GM23338 (cell line): Measurements from ENCODE around the gene ABI3.

Source experiments
- CREB1 ChIP-seq: fragments of 250-450 bp; sonication (Bioruptor Pico); IDR thresholded peaks from 2 replicates; pipeline ENCODE4 v1.5.0; 2020; ENCODE audit warnings: low read depth, mild to moderate bottlenecking, moderate library complexity
- EZH2 ChIP-seq: fragments of 200-600 bp; sonication (generic); IDR thresholded peaks from one replicate; pipeline ENCODE4 v1.8.0; 2017; ENCODE audit warnings: antibody characterized with exemption, mild to moderate bottlenecking, low read depth; ENCODE audit not compliant: unreplicated experiment
- EZH2phosphoT487 ChIP-seq: fragments of 200-600 bp; sonication (generic); IDR thresholded peaks from one replicate; pipeline ENCODE4 v1.8.1; 2018; ENCODE audit warnings: antibody characterized with exemption; ENCODE audit not compliant: unreplicated experiment
- JUNB ChIP-seq: IDR thresholded peaks from one replicate; pipeline ENCODE4 v1.6.1; 2016; ENCODE audit warnings: antibody characterized with exemption; ENCODE audit not compliant: unreplicated experiment
- POLR2AphosphoS5 ChIP-seq: IDR thresholded peaks from 2 replicates; pipeline ENCODE4 v1.6.1; 2016; ENCODE audit warnings: antibody characterized with exemption, low read depth
- TF ChIP-seq, protein P1 (sequence below), 2 experiments: fragments of 200-600 bp in 1 of 2; sonication (generic) in 1 of 2; conservative IDR thresholded peaks; 2 replicates each; pipeline versions ENCODE4 v1.5.1 to v1.6.1; 2016 to 2017; ENCODE audit warnings: antibody characterized with exemption in 2 of 2, low read depth in 2 of 2, mild to moderate bottlenecking in 2 of 2, moderate library complexity in 1 of 2
- TF ChIP-seq, protein P2 (sequence below): IDR thresholded peaks from one replicate; pipeline ENCODE4 v1.6.1; 2018; ENCODE audit warnings: antibody characterized with exemption; ENCODE audit not compliant: unreplicated experiment

DNA sequence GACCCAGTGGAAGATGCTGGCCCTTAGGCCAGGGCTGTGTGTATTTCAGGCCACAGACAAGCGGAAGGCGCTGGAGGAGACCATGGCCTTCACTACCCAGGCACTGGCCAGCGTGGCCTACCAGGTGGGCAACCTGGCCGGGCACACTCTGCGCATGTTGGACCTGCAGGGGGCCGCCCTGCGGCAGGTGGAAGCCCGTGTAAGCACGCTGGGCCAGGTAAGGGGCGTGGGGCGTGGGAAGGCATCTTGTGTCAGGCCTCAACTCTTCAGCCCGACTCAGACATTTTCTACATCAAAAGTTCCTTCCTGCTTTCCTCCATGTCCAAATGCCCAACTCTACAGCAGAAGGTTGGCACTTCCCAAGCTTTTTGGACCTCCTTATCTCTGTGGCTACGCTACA, 6.0 kb downstream of the ABI3 start:
- TF ChIP-seq EZH2 (no peak), POLR2AphosphoS5 (no peak), EZH2phosphoT487 (no peak), CREB1 (no peak), JUNB (no peak)
- TF ChIP-seq, protein P1, sequence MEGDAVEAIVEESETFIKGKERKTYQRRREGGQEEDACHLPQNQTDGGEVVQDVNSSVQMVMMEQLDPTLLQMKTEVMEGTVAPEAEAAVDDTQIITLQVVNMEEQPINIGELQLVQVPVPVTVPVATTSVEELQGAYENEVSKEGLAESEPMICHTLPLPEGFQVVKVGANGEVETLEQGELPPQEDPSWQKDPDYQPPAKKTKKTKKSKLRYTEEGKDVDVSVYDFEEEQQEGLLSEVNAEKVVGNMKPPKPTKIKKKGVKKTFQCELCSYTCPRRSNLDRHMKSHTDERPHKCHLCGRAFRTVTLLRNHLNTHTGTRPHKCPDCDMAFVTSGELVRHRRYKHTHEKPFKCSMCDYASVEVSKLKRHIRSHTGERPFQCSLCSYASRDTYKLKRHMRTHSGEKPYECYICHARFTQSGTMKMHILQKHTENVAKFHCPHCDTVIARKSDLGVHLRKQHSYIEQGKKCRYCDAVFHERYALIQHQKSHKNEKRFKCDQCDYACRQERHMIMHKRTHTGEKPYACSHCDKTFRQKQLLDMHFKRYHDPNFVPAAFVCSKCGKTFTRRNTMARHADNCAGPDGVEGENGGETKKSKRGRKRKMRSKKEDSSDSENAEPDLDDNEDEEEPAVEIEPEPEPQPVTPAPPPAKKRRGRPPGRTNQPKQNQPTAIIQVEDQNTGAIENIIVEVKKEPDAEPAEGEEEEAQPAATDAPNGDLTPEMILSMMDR (conservative IDR thresholded peaks at IDR 0.05; ENCODE audit: low read depth in 2 of 2) = no peak
- TF ChIP-seq, protein P2, sequence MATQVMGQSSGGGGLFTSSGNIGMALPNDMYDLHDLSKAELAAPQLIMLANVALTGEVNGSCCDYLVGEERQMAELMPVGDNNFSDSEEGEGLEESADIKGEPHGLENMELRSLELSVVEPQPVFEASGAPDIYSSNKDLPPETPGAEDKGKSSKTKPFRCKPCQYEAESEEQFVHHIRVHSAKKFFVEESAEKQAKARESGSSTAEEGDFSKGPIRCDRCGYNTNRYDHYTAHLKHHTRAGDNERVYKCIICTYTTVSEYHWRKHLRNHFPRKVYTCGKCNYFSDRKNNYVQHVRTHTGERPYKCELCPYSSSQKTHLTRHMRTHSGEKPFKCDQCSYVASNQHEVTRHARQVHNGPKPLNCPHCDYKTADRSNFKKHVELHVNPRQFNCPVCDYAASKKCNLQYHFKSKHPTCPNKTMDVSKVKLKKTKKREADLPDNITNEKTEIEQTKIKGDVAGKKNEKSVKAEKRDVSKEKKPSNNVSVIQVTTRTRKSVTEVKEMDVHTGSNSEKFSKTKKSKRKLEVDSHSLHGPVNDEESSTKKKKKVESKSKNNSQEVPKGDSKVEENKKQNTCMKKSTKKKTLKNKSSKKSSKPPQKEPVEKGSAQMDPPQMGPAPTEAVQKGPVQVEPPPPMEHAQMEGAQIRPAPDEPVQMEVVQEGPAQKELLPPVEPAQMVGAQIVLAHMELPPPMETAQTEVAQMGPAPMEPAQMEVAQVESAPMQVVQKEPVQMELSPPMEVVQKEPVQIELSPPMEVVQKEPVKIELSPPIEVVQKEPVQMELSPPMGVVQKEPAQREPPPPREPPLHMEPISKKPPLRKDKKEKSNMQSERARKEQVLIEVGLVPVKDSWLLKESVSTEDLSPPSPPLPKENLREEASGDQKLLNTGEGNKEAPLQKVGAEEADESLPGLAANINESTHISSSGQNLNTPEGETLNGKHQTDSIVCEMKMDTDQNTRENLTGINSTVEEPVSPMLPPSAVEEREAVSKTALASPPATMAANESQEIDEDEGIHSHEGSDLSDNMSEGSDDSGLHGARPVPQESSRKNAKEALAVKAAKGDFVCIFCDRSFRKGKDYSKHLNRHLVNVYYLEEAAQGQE = no peak
